ENCODE measurements around the gene IFITM1. TPM values are rescaled to one million over a fixed set of nuclear protein-coding genes. Genes with fewer than 3 reads are reported as not detected.
A peak's percentile ranks its signal among the peaks of the same experiment; 100 is the strongest.
"Not testable (repeated sequence)": the region's sequence is repeated elsewhere in the genome, so short reads cannot be mapped to it uniquely, and the experiment has no call there.

IFITM1 gene
- total and polyA plus RNA-seq, 4 donors: 12.6 to 113 (median 66.7) TPM

- WGBS: 85% methylated on average over 17 of the region's 17 CpGs
- H3K4me1 ChIP-seq (ENCODE audit: control insufficient read depth in 4 of 4, insufficient read depth in 4 of 4, low read length in 3 of 4): peaks cover 3 to 15% (median 10%) of the 10 kb centered on the region in 4 donors
- no peak for DNase-seq (ENCODE audit: low spot score)
- no peak overlapping the region for H3K4me3 ChIP-seq (ENCODE audit: low read depth in 1 of 3, low read length in 3 of 3)
- no peaks in the 10 kb centered on the region for H3K27me3 ChIP-seq (ENCODE audit: control insufficient read depth in 4 of 4, insufficient read depth in 4 of 4, low read length in 3 of 4)
- TF ChIP-seq ATF3 (IDR thresholded peaks at IDR 0.05): no peak
- no peaks in the 10 kb centered on the region for H3K9me3 ChIP-seq (ENCODE audit: control insufficient read depth in 4 of 4, low read length in 3 of 4)
- no peaks in the 10 kb centered on the region for H3K36me3 ChIP-seq (ENCODE audit: control insufficient read depth in 4 of 4, insufficient read depth in 3 of 4, low read depth in 1 of 4, low read length in 3 of 4)
- peak overlapping the region; percentile 82 to 92 for H3K27ac ChIP-seq (ENCODE audit: low read depth in 1 of 2, low read length in 2 of 2)
- H3K9ac ChIP-seq (ENCODE audit: low read depth in 1 of 2, low read length in 2 of 2): no peak overlapping the region
Observed at GRCh38 chr11:306645-307371, 7.0 kb upstream of the IFITM1 start.

GRCh38 chr11:307766-308708, 5.8 kb upstream of the IFITM1 start, which contains the start of gene IFITM2:
IFITM2 (plus strand) TSS chr11:307816; CDS start chr11:308193, 377 bp downstream.
- H3K4me1 ChIP-seq (ENCODE audit: control insufficient read depth in 4 of 4, insufficient read depth in 4 of 4, low read length in 3 of 4): peaks cover 3 to 28% (median 15%) of the 10 kb centered on the region in 4 donors
- H3K27me3 ChIP-seq (ENCODE audit: control insufficient read depth in 4 of 4, insufficient read depth in 4 of 4, low read length in 3 of 4): not testable (repeated sequence)

More at GRCh38 chr11:307766-308708, 5.8 kb upstream of the IFITM1 start, which contains the start of gene IFITM2:
- H3K36me3 ChIP-seq (ENCODE audit: control insufficient read depth in 4 of 4, insufficient read depth in 3 of 4, low read depth in 1 of 4, low read length in 3 of 4); H3K9me3 ChIP-seq (ENCODE audit: control insufficient read depth in 4 of 4, low read length in 3 of 4); DNase-seq (ENCODE audit: low spot score): not testable (repeated sequence)
- Histone ChIP-seq H3K4me3 (ENCODE audit: low read depth in 1 of 3, low read length in 3 of 3) (peak within 1 kb of the TSS; percentile 54 to 85 (median 80)), H3K27ac (ENCODE audit: low read depth in 1 of 2, low read length in 2 of 2) (peak within 1 kb of the TSS; percentile 82 to 92), H3K9ac (ENCODE audit: low read depth in 1 of 2, low read length in 2 of 2) (peak within 1 kb of the TSS; percentile 83 to 95)
- TF ChIP-seq HNF4A (conservative IDR thresholded peaks at IDR 0.05): peak in 1 of 2 donors; percentile 30
- peak; percentile 72 for TF ChIP-seq SP1 (IDR thresholded peaks at IDR 0.05)
- TF ChIP-seq ZBTB33 (IDR thresholded peaks at IDR 0.05): peak; percentile 62
- peak; percentile 47 to 72 for TF ChIP-seq GABPA (IDR thresholded peaks at IDR 0.05 in 1 of 2, conservative IDR thresholded peaks at IDR 0.05 in 1 of 2)
- TF ChIP-seq, protein P1, sequence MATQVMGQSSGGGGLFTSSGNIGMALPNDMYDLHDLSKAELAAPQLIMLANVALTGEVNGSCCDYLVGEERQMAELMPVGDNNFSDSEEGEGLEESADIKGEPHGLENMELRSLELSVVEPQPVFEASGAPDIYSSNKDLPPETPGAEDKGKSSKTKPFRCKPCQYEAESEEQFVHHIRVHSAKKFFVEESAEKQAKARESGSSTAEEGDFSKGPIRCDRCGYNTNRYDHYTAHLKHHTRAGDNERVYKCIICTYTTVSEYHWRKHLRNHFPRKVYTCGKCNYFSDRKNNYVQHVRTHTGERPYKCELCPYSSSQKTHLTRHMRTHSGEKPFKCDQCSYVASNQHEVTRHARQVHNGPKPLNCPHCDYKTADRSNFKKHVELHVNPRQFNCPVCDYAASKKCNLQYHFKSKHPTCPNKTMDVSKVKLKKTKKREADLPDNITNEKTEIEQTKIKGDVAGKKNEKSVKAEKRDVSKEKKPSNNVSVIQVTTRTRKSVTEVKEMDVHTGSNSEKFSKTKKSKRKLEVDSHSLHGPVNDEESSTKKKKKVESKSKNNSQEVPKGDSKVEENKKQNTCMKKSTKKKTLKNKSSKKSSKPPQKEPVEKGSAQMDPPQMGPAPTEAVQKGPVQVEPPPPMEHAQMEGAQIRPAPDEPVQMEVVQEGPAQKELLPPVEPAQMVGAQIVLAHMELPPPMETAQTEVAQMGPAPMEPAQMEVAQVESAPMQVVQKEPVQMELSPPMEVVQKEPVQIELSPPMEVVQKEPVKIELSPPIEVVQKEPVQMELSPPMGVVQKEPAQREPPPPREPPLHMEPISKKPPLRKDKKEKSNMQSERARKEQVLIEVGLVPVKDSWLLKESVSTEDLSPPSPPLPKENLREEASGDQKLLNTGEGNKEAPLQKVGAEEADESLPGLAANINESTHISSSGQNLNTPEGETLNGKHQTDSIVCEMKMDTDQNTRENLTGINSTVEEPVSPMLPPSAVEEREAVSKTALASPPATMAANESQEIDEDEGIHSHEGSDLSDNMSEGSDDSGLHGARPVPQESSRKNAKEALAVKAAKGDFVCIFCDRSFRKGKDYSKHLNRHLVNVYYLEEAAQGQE (IDR thresholded peaks at IDR 0.05): peak; percentile 90
- peak; percentile 43 to 90 for TF ChIP-seq EGR1 (IDR thresholded peaks at IDR 0.05; ENCODE audit: low read depth in 2 of 2)
- peak; percentile 35 to 56 for TF ChIP-seq RAD21 (IDR thresholded peaks at IDR 0.05)
- peak; percentile 41 for TF ChIP-seq NR2F2 (IDR thresholded peaks at IDR 0.05)
- peak; percentile 72 for TF ChIP-seq YY1 (IDR thresholded peaks at IDR 0.05)
- peak; percentile 85 for TF ChIP-seq TAF1 (conservative IDR thresholded peaks at IDR 0.05)
- TF ChIP-seq, protein P2, sequence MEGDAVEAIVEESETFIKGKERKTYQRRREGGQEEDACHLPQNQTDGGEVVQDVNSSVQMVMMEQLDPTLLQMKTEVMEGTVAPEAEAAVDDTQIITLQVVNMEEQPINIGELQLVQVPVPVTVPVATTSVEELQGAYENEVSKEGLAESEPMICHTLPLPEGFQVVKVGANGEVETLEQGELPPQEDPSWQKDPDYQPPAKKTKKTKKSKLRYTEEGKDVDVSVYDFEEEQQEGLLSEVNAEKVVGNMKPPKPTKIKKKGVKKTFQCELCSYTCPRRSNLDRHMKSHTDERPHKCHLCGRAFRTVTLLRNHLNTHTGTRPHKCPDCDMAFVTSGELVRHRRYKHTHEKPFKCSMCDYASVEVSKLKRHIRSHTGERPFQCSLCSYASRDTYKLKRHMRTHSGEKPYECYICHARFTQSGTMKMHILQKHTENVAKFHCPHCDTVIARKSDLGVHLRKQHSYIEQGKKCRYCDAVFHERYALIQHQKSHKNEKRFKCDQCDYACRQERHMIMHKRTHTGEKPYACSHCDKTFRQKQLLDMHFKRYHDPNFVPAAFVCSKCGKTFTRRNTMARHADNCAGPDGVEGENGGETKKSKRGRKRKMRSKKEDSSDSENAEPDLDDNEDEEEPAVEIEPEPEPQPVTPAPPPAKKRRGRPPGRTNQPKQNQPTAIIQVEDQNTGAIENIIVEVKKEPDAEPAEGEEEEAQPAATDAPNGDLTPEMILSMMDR (IDR thresholded peaks at IDR 0.05; ENCODE audit: low read depth, low read length, missing input control): peak; percentile 15
- peak; percentile 69 to 76 for TF ChIP-seq RXRA (IDR thresholded peaks at IDR 0.05)
- TF ChIP-seq JUND (IDR thresholded peaks at IDR 0.05): peak in 1 of 2 donors; percentile 22
- TF ChIP-seq MAX (IDR thresholded peaks at IDR 0.05): peak; percentile 98
- 7% methylated on average over 25 of the region's 28 CpGs for WGBS
